Lower leg skin (tissue), 4 donors: ENCODE results near the gene TAGAP. TPM values are rescaled to one million over a fixed set of nuclear protein-coding genes. Genes with fewer than 3 reads are reported as not detected.

Source experiments
- DNase-seq, 2 donors: peaks; one replicate each; pipeline ENCODE4 v3.0.0-alpha.2; 2019; ENCODE audit warnings: low spot score in 2 of 2
- H3K4me3 ChIP-seq: fragments of 200-600 bp; sonication (generic); 2 replicates; pipeline ENCODE4 v1.5.1; 2017; ENCODE audit warnings: mild to moderate bottlenecking, low read depth; ENCODE audit not compliant: poor library complexity, severe bottlenecking
- POLR2A ChIP-seq, 2 donors: fragments of 450-650 bp; IDR thresholded peaks; one replicate each; pipeline ENCODE4 v1.6.1; 2016 to 2017; ENCODE audit warnings: antibody characterized with exemption in 2 of 2, mild to moderate bottlenecking in 1 of 2, moderate library complexity in 1 of 2
- WGBS, 2 donors: methylation state at CpG; one replicate each; pipeline ENCODE4 v1.1.5; 2018; 5-methylcytosine and 5-hydroxymethylcytosine counted together
- intact Hi-C: fragments of 100-400 bp; cut with DNase I; formaldehyde crosslinking; loops from one replicate; pipeline ENCODE4 v1.15.0; 2023; ENCODE audit warnings: low total_unique reads
- total RNA-seq, 4 donors: library from RNA; depleted of rRNA; stranded (reverse); fragments of >200 nt; gene quantifications; one replicate each; pipeline ENCODE4 v1.1.0, GENCODE V29; 2016
- TF ChIP-seq, protein P1 (sequence below), 3 donors: fragments of 450-650 bp; IDR thresholded peaks; one replicate each; pipeline ENCODE4 v1.5.1; 2016; ENCODE audit warnings: antibody characterized with exemption in 3 of 3, mild to moderate bottlenecking in 3 of 3, moderate library complexity in 2 of 3

The TAGAP gene
- 1 to 10 TPM; 1.1 to 2.7 (median 1.9) TPM for total RNA-seq

GRCh38 chr6:159044899-159045727, at the start of gene TAGAP:
TAGAP (minus strand) TSS chr6:159044991; CDS start chr6:159044146, 845 bp downstream.
- peak; percentile 75 to 92 for DNase-seq
- intact Hi-C loops, result no loop called here
- TF ChIP-seq, protein P1, sequence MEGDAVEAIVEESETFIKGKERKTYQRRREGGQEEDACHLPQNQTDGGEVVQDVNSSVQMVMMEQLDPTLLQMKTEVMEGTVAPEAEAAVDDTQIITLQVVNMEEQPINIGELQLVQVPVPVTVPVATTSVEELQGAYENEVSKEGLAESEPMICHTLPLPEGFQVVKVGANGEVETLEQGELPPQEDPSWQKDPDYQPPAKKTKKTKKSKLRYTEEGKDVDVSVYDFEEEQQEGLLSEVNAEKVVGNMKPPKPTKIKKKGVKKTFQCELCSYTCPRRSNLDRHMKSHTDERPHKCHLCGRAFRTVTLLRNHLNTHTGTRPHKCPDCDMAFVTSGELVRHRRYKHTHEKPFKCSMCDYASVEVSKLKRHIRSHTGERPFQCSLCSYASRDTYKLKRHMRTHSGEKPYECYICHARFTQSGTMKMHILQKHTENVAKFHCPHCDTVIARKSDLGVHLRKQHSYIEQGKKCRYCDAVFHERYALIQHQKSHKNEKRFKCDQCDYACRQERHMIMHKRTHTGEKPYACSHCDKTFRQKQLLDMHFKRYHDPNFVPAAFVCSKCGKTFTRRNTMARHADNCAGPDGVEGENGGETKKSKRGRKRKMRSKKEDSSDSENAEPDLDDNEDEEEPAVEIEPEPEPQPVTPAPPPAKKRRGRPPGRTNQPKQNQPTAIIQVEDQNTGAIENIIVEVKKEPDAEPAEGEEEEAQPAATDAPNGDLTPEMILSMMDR (IDR thresholded peaks at IDR 0.05), result no peak
- TF ChIP-seq POLR2A (IDR thresholded peaks at IDR 0.05), result no peak
- WGBS, 2 donors, result 32 to 34% methylated on average over 15 of the region's 15 CpGs
- no peak within 1 kb of the TSS for H3K4me3 ChIP-seq

DNA sequence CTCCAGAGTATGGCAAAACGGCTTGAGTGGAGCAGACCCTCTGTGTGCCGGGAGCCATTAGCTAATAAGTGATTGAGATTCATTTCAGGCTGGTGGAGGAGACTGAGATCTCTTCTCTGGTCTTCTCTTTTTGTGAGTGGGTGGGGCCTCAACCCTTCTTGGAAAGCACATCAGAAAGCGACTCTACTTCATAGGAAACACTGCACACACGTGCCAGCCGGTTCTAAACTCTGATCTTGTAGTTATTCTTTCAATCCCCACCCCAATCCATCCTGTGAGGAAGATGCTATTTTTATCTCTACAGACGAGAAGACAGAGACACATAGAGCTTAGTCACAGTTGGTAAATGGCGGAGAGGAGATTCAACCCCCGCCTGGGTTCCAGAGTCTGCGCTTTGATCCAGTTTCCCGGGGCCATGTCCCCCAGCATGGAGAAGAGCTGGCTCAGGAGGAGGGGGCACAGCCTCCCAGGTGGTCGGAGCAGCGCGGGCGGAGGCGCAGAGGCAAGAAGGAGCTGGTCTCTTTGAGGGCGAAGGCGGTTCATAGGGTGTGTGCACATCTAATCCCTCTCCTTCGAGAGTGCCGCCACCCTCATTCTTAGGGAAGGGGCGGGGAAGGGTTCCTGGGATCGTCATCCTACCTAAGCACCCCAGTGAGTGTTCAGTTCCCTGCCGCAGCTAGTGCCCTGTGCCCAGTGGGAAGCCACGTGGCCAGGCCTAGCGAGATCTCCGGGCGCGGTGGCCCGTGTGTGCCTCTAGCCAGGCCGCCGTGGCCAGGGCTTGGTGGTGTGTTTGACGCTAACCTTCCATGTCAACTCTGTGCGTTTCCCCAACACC, 49.0 kb upstream of the TAGAP start:
- DNase-seq, result no peak
- intact Hi-C loops, result no loop called here
- TF ChIP-seq POLR2A (IDR thresholded peaks at IDR 0.05), result no peak
- TF ChIP-seq, protein P1 (IDR thresholded peaks at IDR 0.05), result no peak
- 82 to 85% methylated on average over 32 of the region's 32 CpGs for WGBS, 2 donors
- H3K4me3 ChIP-seq, result no peak overlapping the region

GRCh38 chr6:159092631-159093030, 47.8 kb upstream of the TAGAP start:
- WGBS, 2 donors, result 75 to 79% methylated on average over 5 of the region's 5 CpGs
- TF ChIP-seq POLR2A (IDR thresholded peaks at IDR 0.05), result no peak
- TF ChIP-seq, protein P1 (IDR thresholded peaks at IDR 0.05), result no peak
- no peak overlapping the region for H3K4me3 ChIP-seq
- DNase-seq, result peak in 1 of 2 donors; percentile 21
- intact Hi-C loops, result no loop called here

DNA sequence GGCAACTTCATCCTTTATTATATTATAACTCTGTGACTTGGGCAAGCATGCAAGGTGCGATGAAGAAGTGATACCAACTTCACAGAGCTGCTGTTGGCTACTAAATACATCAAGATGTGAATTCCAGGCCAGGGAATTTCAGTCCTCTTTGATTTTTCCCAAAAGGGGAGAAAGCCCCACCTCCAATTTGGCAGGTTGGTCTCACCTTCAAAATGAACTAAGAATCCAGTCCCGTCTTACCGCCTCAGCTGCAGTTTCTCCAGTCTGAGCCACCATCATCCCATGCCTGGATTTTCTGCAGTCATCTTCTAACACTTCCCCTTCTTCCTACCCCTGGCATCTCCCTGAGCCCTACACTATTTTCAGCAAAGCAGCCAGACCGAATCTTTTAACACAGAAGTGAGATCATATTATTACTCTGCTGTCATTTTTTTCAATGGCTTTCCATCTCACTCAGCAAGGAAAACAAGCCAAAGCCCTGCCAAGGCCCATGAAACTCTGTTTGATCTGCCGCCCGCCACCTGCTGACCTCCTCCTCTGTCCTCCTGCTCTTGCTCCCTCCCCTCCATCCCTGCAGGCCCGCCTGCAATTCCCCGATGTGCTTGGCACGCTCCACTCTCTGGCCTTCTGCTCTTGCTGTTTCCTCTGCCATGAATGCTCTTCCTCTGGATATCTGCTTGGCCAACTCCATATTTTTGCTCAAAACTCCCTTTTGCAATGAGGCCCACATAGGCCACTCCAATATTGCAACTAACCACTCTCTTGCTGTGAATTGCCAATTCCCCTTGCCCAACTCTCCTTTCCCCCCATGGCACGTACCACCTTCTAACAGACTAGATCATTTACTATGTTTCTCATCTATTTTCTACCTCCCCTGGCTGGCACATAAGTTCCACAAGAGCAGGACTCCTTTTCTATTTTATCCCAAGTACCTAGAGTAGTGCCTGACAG, 46.0 kb upstream of the TAGAP start:
- DNase-seq, result peak in 1 of 2 donors; percentile 81
- 78 to 79% methylated on average over 10 of the region's 10 CpGs for WGBS, 2 donors
- TF ChIP-seq POLR2A (IDR thresholded peaks at IDR 0.05), result no peak
- TF ChIP-seq, protein P1 (IDR thresholded peaks at IDR 0.05), result no peak
- intact Hi-C loops, result no loop called here
- H3K4me3 ChIP-seq, result no peak overlapping the region

GRCh38 chr6:159089909-159090308, 45.1 kb upstream of the TAGAP start:
- intact Hi-C loops, result no loop called here
- no peak for TF ChIP-seq POLR2A (IDR thresholded peaks at IDR 0.05)
- TF ChIP-seq, protein P1 (IDR thresholded peaks at IDR 0.05), result no peak
- no peak overlapping the region for H3K4me3 ChIP-seq
- 74 to 81% methylated on average over 3 of the region's 3 CpGs for WGBS, 2 donors
- DNase-seq, result peak in 1 of 2 donors; percentile 42
